Fibroblast of peridontal ligament (primary cell): ENCODE data around the gene SLMAP.
A peak's percentile ranks its signal among the peaks of the same experiment; 100 is the strongest.

Experiments used
- DNase-seq: peaks from one replicate; pipeline ENCODE4 v3.0.0-alpha.2; 2010; ENCODE audit errors: extremely low read depth

SLMAP gene

GRCh38 chr3:57961177-57961827, 205.2 kb downstream of the SLMAP start:
- no peak for DNase-seq

GRCh38 chr3:57961828-57962447, 205.8 kb downstream of the SLMAP start:
- peak; percentile 62 for DNase-seq

GRCh38 chr3:57962448-57962834, 206.3 kb downstream of the SLMAP start:
- DNase-seq, result no peak

- DNase-seq, result no peak
Observed at GRCh38 chr3:57963811-57964346, 207.8 kb downstream of the SLMAP start.

- DNase-seq, result peak; percentile 79
Observed at GRCh38 chr3:57966829-57967228, 210.7 kb downstream of the SLMAP start.

- no peak for DNase-seq
Observed at GRCh38 chr3:57967590-57967989, 211.5 kb downstream of the SLMAP start.

- no peak for DNase-seq
Observed at GRCh38 chr3:57968501-57968900, 212.4 kb downstream of the SLMAP start.

GRCh38 chr3:57971975-57972374, 215.9 kb downstream of the SLMAP start:
- no peak for DNase-seq

- DNase-seq, result no peak
Observed at GRCh38 chr3:57972531-57973111, 216.5 kb downstream of the SLMAP start.

GRCh38 chr3:57973715-57974477, 217.8 kb downstream of the SLMAP start:
- no peak for DNase-seq

GRCh38 chr3:57974796-57975388, 218.8 kb downstream of the SLMAP start:
- peak; percentile 94 for DNase-seq

- no peak for DNase-seq
Observed at GRCh38 chr3:57977818-57978235, 221.7 kb downstream of the SLMAP start.

GRCh38 chr3:57978316-57978715, 222.2 kb downstream of the SLMAP start:
- no peak for DNase-seq
